ENCODE results near the gene TGM5. TPM values are rescaled to one million over a fixed set of nuclear protein-coding genes. Genes with fewer than 3 reads are reported as not detected.

Gene TGM5
- total and polyA plus RNA-seq, 2 experiments from 2014 or later = not detected

- WGBS (ENCODE audit: low lambda C conversion rate, missing lambda C conversion rate) = 95% methylated on average over 1 of the region's 1 CpG
- Histone ChIP-seq H3K4me3 (no peak overlapping the region), H3K4me2 (no peak overlapping the region), H3K9me2 (replicated peaks; ENCODE audit: insufficient read depth) (no peaks in the 10 kb centered on the region), H3K27ac (no peak overlapping the region), H3K27me3 (no peaks in the 10 kb centered on the region), H3K4me1 (ENCODE audit: insufficient read depth) (peaks cover 11% of the 10 kb centered on the region), H3K9me3 (ENCODE audit: low read depth) (no peaks in the 10 kb centered on the region), H3K79me2 (peaks cover 12% of the 10 kb centered on the region), H4K20me1 (ENCODE audit: insufficient read depth, poor library complexity, severe bottlenecking) (no peaks in the 10 kb centered on the region), H3K36me3 (replicated peaks; ENCODE audit: insufficient read depth, low read depth) (no peaks in the 10 kb centered on the region), H2AFZ (no peak overlapping the region)
- no peak for DNase-seq (ENCODE audit: low spot score)
- TF ChIP-seq EZH2 (IDR thresholded peaks at IDR 0.05; ENCODE audit: borderline replicate concordance) (no peak), EZH2phosphoT487 (IDR thresholded peaks at IDR 0.05; ENCODE audit: low read depth, severe bottlenecking, unreplicated experiment) (no peak), CTCF (IDR thresholded peaks at IDR 0.05; ENCODE audit: poor library complexity) (no peak)
These were observed 76.5 kb downstream of the TGM5 start for GRCh38 chr15:43190178-43190577.

- Histone ChIP-seq H3K27me3 (no peaks in the 10 kb centered on the region), H3K9me2 (replicated peaks; ENCODE audit: insufficient read depth) (no peaks in the 10 kb centered on the region), H2AFZ (no peak overlapping the region), H3K27ac (no peak overlapping the region), H3K4me1 (ENCODE audit: insufficient read depth) (peaks cover 11% of the 10 kb centered on the region), H3K9me3 (ENCODE audit: low read depth) (no peaks in the 10 kb centered on the region), H3K4me3 (no peak overlapping the region), H3K4me2 (no peak overlapping the region), H3K36me3 (replicated peaks; ENCODE audit: insufficient read depth, low read depth) (no peaks in the 10 kb centered on the region), H3K79me2 (peaks cover 12% of the 10 kb centered on the region), H4K20me1 (ENCODE audit: insufficient read depth, poor library complexity, severe bottlenecking) (no peaks in the 10 kb centered on the region)
- no peak for TF ChIP-seq EZH2phosphoT487 (IDR thresholded peaks at IDR 0.05; ENCODE audit: low read depth, severe bottlenecking, unreplicated experiment)
- WGBS (ENCODE audit: low lambda C conversion rate, missing lambda C conversion rate) = 94% methylated on average over 2 of the region's 2 CpGs
- DNase-seq (ENCODE audit: low spot score) = no peak
These were observed 77.4 kb downstream of the TGM5 start for GRCh38 chr15:43189296-43189695.

GRCh38 chr15:43187544-43188155 lies 79.1 kb downstream of the TGM5 start:
- H3K27me3 ChIP-seq = no peaks in the 10 kb centered on the region
- WGBS (ENCODE audit: low lambda C conversion rate, missing lambda C conversion rate) = 80% methylated on average over 2 of the region's 2 CpGs
- no peaks in the 10 kb centered on the region for H3K36me3 ChIP-seq (replicated peaks; ENCODE audit: insufficient read depth, low read depth)
- H4K20me1 ChIP-seq (ENCODE audit: insufficient read depth, poor library complexity, severe bottlenecking) = no peaks in the 10 kb centered on the region
- TF ChIP-seq CTCF (IDR thresholded peaks at IDR 0.05; ENCODE audit: poor library complexity) (peak; percentile 67), EZH2phosphoT487 (IDR thresholded peaks at IDR 0.05; ENCODE audit: low read depth, severe bottlenecking, unreplicated experiment) (no peak)
- no peak overlapping the region for H2AFZ ChIP-seq
- H3K9me3 ChIP-seq (ENCODE audit: low read depth) = no peaks in the 10 kb centered on the region
- H3K4me2 ChIP-seq = peak overlapping the region; percentile 93
- H3K27ac ChIP-seq = no peak overlapping the region
- peaks cover 11% of the 10 kb centered on the region for H3K4me1 ChIP-seq (ENCODE audit: insufficient read depth)
- H3K4me3 ChIP-seq = no peak overlapping the region
- peaks cover 12% of the 10 kb centered on the region for H3K79me2 ChIP-seq
- DNase-seq (ENCODE audit: low spot score) = peak; percentile 73
- H3K9me2 ChIP-seq (replicated peaks; ENCODE audit: insufficient read depth) = no peaks in the 10 kb centered on the region

- Histone ChIP-seq H3K4me1 (ENCODE audit: insufficient read depth) (peaks cover 11% of the 10 kb centered on the region), H3K4me2 (peak overlapping the region; percentile 93), H3K27ac (peak overlapping the region; percentile 96), H3K79me2 (peaks cover 12% of the 10 kb centered on the region), H3K27me3 (no peaks in the 10 kb centered on the region), H2AFZ (peak overlapping the region; percentile 100), H4K20me1 (ENCODE audit: insufficient read depth, poor library complexity, severe bottlenecking) (no peaks in the 10 kb centered on the region), H3K9me3 (ENCODE audit: low read depth) (no peaks in the 10 kb centered on the region), H3K36me3 (replicated peaks; ENCODE audit: insufficient read depth, low read depth) (no peaks in the 10 kb centered on the region), H3K9me2 (replicated peaks; ENCODE audit: insufficient read depth) (no peaks in the 10 kb centered on the region), H3K4me3 (peak overlapping the region; percentile 94)
- TF ChIP-seq CTCF (IDR thresholded peaks at IDR 0.05; ENCODE audit: poor library complexity) = no peak
- no peak for TF ChIP-seq EZH2phosphoT487 (IDR thresholded peaks at IDR 0.05; ENCODE audit: low read depth, severe bottlenecking, unreplicated experiment)
- TF ChIP-seq EZH2 (IDR thresholded peaks at IDR 0.05; ENCODE audit: borderline replicate concordance) = no peak
- peak; percentile 28 for DNase-seq (ENCODE audit: low spot score)
- WGBS (ENCODE audit: low lambda C conversion rate, missing lambda C conversion rate) = 5% methylated on average over 13 of the region's 13 CpGs
These were observed 80.8 kb downstream of the TGM5 start for GRCh38 chr15:43186003-43186353.

Measured in hepatocyte (in vitro differentiated cells).